ENCODE measurements around the gene GYPC.
"Not testable (repeated sequence)": the region's sequence is repeated elsewhere in the genome, so short reads cannot be mapped to it uniquely, and the experiment has no call there.

GYPC gene

GRCh38 chr2:126668254-126668653 is 12.3 kb downstream of the GYPC start:
- no peak for DNase-seq (ENCODE audit: low read depth in 2 of 2, low spot score in 1 of 2)

- DNase-seq (ENCODE audit: low read depth in 2 of 2, low spot score in 1 of 2): no peak
Observed at GRCh38 chr2:126669772-126670171, 13.8 kb downstream of the GYPC start.

- DNase-seq (ENCODE audit: low read depth in 2 of 2, low spot score in 1 of 2): no peak
Observed at GRCh38 chr2:126671488-126671887, 15.5 kb downstream of the GYPC start.

GRCh38 chr2:126672980-126673605 is 17.1 kb downstream of the GYPC start:
- DNase-seq (ENCODE audit: low read depth in 2 of 2, low spot score in 1 of 2): no peak

GRCh38 chr2:126674075-126674744 is 18.3 kb downstream of the GYPC start:
- no peak for DNase-seq (ENCODE audit: low read depth in 2 of 2, low spot score in 1 of 2)

GRCh38 chr2:126675637-126676036 is 19.7 kb downstream of the GYPC start:
- DNase-seq (ENCODE audit: low read depth in 2 of 2, low spot score in 1 of 2): no peak

- DNase-seq (ENCODE audit: low read depth in 2 of 2, low spot score in 1 of 2): no peak
Observed at GRCh38 chr2:126676221-126677175, 20.5 kb downstream of the GYPC start.

- no peak for DNase-seq (ENCODE audit: low read depth in 2 of 2, low spot score in 1 of 2)
Observed at GRCh38 chr2:126677176-126677538, 21.2 kb downstream of the GYPC start.

- no peak for DNase-seq (ENCODE audit: low read depth in 2 of 2, low spot score in 1 of 2)
Observed at GRCh38 chr2:126678269-126679065, 22.5 kb downstream of the GYPC start.

- DNase-seq (ENCODE audit: low read depth in 2 of 2, low spot score in 1 of 2): no peak
Observed at GRCh38 chr2:126679094-126679713, 23.2 kb downstream of the GYPC start.

GRCh38 chr2:126681505-126681904 is 25.5 kb downstream of the GYPC start:
- DNase-seq (ENCODE audit: low read depth in 2 of 2, low spot score in 1 of 2): no peak

- DNase-seq (ENCODE audit: low read depth in 2 of 2, low spot score in 1 of 2): no peak
Observed at GRCh38 chr2:126685629-126686028, 29.7 kb downstream of the GYPC start.

GRCh38 chr2:126686286-126686685 is 30.3 kb downstream of the GYPC start:
- DNase-seq (ENCODE audit: low read depth in 2 of 2, low spot score in 1 of 2): no peak

- no peak for DNase-seq (ENCODE audit: low read depth in 2 of 2, low spot score in 1 of 2)
Observed at GRCh38 chr2:126686841-126687485, 31.0 kb downstream of the GYPC start.

GRCh38 chr2:126687503-126687902 is 31.5 kb downstream of the GYPC start:
- no peak for DNase-seq (ENCODE audit: low read depth in 2 of 2, low spot score in 1 of 2)

GRCh38 chr2:126688594-126688993 is 32.6 kb downstream of the GYPC start:
- DNase-seq (ENCODE audit: low read depth in 2 of 2, low spot score in 1 of 2): not testable (repeated sequence)

GRCh38 chr2:126692241-126692640 is 36.3 kb downstream of the GYPC start:
- DNase-seq (ENCODE audit: low read depth in 2 of 2, low spot score in 1 of 2): not testable (repeated sequence)

- DNase-seq (ENCODE audit: low read depth in 2 of 2, low spot score in 1 of 2): not testable (repeated sequence)
Observed at GRCh38 chr2:126692934-126693592, 37.1 kb downstream of the GYPC start.

- no peak for DNase-seq (ENCODE audit: low read depth in 2 of 2, low spot score in 1 of 2)
Observed at GRCh38 chr2:126696644-126697520, 40.9 kb downstream of the GYPC start.
